Subcutaneous adipose tissue (tissue), 4 donors: ENCODE measurements around the gene TMEM170B. TPM values are rescaled to one million over a fixed set of nuclear protein-coding genes. Genes with fewer than 3 reads are reported as not detected.

ENCODE experiments used
- CTCF ChIP-seq: fragments of 450-650 bp; IDR thresholded peaks from one replicate; pipeline ENCODE4 v1.5.1; 2016; ENCODE audit warnings: low read depth, mild to moderate bottlenecking, control low read depth, antibody characterized with exemption, moderate library complexity
- total RNA-seq, 4 donors: library from RNA; depleted of rRNA; stranded (reverse); fragments of >200 nt; gene quantifications; one replicate each; pipeline ENCODE4 v1.1.0, GENCODE V29; 2016

The TMEM170B gene
- total RNA-seq, 4 donors from 2014 or later, result 19.2 to 24.0 (median 23.1) TPM

- no peak for TF ChIP-seq CTCF
Measured at GRCh38 chr6:11622156-11622555, 84.6 kb downstream of the TMEM170B start.

- no peak for TF ChIP-seq CTCF
Measured at GRCh38 chr6:11623272-11623671, 85.7 kb downstream of the TMEM170B start.

GRCh38 chr6:11625302-11625701 lies 87.8 kb downstream of the TMEM170B start:
- TF ChIP-seq CTCF, result no peak

GRCh38 chr6:11626356-11626755 lies 88.8 kb downstream of the TMEM170B start:
- no peak for TF ChIP-seq CTCF

GRCh38 chr6:11628562-11628961 lies 91.0 kb downstream of the TMEM170B start:
- TF ChIP-seq CTCF, result no peak

GRCh38 chr6:11631008-11631407 lies 93.5 kb downstream of the TMEM170B start:
- TF ChIP-seq CTCF, result no peak

- no peak for TF ChIP-seq CTCF
Measured at GRCh38 chr6:11631539-11631938, 94.0 kb downstream of the TMEM170B start.
